GM18499 (cell line): ENCODE data around the gene GATB.

Experiments
- ATAC-seq: cut with Tn5 transposase; IDR thresholded peaks from one replicate; pipeline ENCODE4 v1.9.1; 2021; ENCODE audit warnings: moderate number of reproducible peaks; ENCODE audit not compliant: insufficient read depth, unreplicated experiment

Gene GATB

DNA sequence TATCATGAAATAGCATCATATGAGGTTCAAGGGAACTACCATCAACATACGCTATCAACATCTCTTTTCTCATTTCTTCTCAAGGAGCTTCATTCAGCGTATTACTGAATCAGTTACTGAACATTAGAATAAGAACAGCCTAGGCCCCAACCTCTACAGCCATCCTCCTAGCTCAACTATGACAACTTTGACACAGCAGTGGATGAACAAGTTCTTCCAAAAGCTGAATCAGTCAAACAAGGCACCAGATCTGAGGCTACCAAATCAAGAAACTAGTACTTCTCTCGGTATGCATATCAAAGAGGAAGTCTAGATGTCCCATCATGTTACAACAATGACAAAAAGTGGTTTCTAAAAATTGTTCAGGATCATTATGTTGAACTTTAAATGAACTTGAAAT lies 57.4 kb downstream of the GATB start:
- ATAC-seq = no peak

DNA sequence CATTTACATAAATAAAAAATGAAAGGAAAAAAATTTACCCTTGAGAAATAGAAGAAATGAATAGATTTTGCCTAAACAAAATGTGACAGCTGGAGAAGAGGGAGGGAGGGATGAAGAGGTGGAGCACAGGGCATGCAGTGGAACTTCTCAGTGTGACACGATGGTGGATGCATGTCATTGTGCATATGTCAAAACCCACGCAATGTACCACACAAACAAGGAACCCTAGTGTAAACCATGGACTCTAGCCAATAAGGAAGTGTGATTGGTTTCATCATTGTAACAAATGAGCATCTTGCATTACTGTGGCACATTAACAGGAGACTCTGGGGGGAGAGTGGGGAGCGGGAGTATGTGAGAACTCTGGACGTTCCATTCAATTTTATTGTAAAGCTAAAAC lies 58.6 kb downstream of the GATB start:
- no peak for ATAC-seq

GRCh38 chr4:151700566-151701316 lies 60.1 kb downstream of the GATB start:
- no peak for ATAC-seq

GRCh38 chr4:151698213-151698612 lies 62.6 kb downstream of the GATB start:
- ATAC-seq = no peak

- no peak for ATAC-seq
Measured at GRCh38 chr4:151694961-151695720, 65.7 kb downstream of the GATB start.

- no peak for ATAC-seq
Measured at GRCh38 chr4:151692821-151693673, 67.8 kb downstream of the GATB start.

DNA sequence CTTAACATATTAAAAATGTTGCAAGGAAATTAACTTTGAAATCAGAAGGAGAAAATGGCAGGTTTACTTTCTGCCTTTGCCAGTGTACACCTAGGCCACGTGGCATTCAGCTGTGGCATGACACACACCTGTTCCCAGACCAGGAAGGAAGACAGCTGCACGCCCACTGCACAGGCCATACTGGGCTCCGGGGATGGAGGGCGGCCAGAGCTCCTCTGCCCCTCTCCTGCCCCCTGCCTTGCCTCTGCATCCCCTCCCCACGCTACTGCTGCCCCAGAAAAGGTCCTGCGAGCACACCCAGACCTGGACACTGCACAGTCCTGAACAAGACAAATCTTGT lies 68.4 kb downstream of the GATB start:
- no peak for ATAC-seq

GRCh38 chr4:151691639-151692442 lies 69.0 kb downstream of the GATB start:
- ATAC-seq = no peak

DNA sequence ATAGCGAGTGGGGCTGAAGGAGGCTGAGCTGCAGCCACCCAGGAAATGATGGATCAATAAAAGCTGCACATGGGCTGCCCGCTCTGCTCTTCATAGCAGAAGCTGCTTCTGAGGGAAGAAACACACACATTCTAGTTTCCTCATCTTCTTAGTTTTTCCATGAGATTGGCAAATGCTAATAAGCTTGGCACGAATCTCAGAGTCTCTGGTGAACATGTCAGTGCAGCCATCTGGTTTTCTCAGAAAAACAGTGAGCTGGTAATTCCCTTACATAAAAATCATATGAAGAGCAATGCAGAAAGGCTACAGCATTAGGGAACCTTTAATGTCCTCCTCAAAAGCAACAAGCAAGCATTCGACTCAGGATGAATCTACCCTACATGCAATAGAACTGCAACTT lies 69.9 kb downstream of the GATB start:
- ATAC-seq = no peak

GRCh38 chr4:151690164-151690870 lies 70.5 kb downstream of the GATB start:
- no peak for ATAC-seq

- ATAC-seq = no peak
Measured at GRCh38 chr4:151689211-151689991, 71.4 kb downstream of the GATB start.

GRCh38 chr4:151688785-151689043 lies 72.1 kb downstream of the GATB start:
- ATAC-seq = no peak

DNA sequence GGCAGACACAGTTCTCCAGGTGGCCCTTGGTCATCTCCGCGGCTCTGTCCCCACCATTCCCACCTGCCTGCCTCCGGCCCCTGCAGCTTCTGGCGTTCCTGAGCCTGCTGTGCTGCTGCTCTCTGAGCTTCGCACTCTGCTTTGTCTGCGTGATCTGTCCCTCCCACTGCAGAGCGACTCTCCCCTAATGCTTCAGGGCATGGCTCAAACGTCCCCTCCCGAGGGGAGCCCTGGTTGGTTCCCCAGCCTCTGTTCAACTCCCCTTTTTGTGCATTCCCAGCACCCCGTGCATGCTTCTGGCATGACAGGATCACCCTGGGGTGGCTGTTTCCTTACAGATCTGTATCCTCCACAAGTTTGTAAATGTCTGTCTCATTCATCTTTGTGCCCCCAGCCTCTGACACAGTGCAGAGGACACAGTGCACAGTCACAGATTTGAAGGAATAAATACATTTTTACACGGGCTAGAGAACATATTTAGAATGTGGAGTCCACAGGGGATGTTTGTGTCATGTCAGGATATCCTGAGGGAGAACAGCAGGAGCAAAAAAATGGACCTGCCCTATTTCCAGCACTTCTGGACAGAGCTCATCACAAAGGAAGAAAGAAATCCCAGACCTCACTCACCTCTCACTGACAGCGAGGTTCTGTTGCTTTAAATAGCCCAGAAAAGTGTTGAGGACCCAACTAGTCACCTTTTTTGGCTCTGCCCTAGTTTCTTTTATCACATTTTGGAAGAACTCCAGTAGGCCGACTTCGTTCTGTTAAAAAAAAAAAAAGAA lies 72.6 kb downstream of the GATB start:
- no peak for ATAC-seq

- ATAC-seq = no peak
Measured at GRCh38 chr4:151687021-151687640, 73.7 kb downstream of the GATB start.

DNA sequence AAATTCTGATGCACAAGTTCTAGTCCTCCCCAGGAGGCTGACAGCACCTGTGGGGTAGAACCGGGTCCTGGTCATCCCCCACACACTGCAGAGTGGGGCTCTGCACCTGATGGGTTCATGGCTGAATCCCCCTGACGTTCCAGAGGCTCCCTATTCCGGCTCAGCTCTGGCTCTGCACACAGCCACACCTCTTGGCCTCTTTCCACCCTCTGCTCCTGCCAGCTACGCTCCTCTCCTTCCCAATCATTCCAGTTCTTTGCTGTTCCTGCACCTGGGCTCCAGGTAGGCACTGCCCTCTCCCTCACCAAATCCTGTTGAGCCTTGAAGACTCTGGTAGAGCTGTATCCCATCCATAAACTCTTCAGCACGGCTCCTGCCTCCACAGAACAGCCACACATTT lies 75.5 kb downstream of the GATB start:
- ATAC-seq = no peak

- no peak for ATAC-seq
Measured at GRCh38 chr4:151681085-151681484, 79.7 kb downstream of the GATB start.

DNA sequence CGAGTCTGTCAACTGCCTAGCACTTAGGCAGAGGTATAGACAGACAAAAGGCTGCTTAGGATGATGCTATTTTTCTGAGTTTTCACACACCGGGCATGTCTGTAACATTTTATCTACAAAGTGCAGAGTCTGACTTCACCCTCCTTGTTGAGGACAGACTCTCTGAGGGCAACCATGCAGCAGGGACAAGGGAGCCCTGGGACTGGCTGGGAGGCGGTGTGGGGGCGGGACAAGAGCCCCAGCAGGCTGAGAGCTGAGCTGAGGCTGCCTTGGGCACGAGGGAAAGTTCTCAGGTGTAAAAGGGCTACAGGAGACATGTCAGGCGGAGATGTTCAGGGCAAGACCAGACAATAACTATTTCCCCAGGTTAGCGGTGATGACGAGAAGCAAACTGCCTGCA lies 81.6 kb downstream of the GATB start:
- ATAC-seq = no peak
